Fibroblast of mammary gland (primary cell): ENCODE measurements around the gene SAPCD2.

Experiments
- DNase-seq: peaks from one replicate; pipeline ENCODE4 v3.0.0-alpha.2; 2010; ENCODE audit warnings: low read depth
- H3K4me3 ChIP-seq: 2 replicates; pipeline ENCODE4 v1.5.1; 2011; ENCODE audit warnings: low read depth, mild to moderate bottlenecking, low read length, moderate library complexity; ENCODE audit not compliant: control insufficient read depth
- CTCF ChIP-seq: conservative IDR thresholded peaks from 2 replicates; pipeline ENCODE4 v1.5.1; 2011; ENCODE audit warnings: low read depth, low read length, inconsistent platforms; ENCODE audit not compliant: control insufficient read depth, insufficient read depth

The SAPCD2 gene

DNA sequence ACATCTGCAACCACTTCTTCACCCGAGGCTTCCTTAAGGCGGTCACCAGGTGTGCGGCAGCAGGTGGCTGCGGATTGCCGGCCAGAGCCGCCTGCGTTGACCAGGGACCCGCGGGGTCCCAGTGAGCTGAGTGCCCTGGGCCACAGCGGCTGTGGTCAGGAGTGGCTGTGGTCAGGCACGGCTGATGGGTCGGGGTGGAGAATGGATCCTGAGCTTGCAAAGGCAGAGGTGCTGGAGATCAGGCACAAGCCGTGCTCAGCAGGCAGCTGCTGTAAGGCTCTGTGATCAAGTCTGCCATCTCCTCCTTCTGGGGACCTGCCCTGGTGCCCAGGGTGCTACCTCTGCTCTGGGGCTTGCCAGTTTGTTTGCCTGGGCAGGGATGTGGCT is 9.0 kb upstream of the SAPCD2 start:
- no peak for DNase-seq
- TF ChIP-seq CTCF = no peak
- no peak overlapping the region for H3K4me3 ChIP-seq

DNA sequence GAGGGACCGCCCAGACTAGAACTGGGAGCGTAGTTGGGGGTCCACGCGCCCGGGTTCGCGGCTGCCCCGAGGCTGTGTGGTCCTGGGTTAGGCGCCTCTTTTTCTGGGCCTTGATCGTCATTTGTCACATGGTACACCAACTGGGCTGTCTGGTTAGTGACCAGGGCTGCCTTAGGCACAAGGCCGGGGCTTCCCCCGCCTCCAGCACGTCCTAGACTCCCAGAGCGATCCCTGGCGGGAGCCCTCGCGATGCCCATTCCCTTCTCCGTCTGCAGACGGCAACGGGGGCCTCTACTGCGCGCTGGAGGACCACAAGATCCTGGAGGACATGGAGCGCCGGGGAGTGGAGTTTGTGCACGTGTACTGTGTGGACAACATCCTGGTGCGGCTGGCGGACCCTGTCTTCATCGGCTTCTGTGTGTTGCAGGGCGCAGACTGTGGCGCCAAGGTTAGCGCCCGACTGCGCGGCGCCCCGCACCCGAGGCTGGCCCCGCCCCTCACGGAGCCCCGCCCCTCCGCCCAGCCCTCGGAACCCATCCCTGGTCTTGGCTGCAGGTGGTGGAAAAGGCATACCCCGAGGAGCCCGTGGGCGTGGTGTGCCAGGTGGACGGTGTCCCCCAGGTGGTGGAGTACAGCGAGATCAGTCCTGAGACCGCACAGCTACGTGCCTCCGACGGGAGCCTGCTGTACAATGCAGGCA is 8.5 kb upstream of the SAPCD2 start:
- DNase-seq = no peak
- peak overlapping the region; percentile 63 for H3K4me3 ChIP-seq
- no peak for TF ChIP-seq CTCF

- DNase-seq = no peak
- peak overlapping the region; percentile 63 for H3K4me3 ChIP-seq
- no peak for TF ChIP-seq CTCF
These were observed 7.7 kb upstream of the SAPCD2 start for GRCh38 chr9:137077758-137078693.

- no peak for TF ChIP-seq CTCF
- DNase-seq = peak; percentile 52
- peak within 1 kb of the TSS; percentile 63 for H3K4me3 ChIP-seq
These were observed 6.8 kb upstream of the SAPCD2 start, which contains the start of gene UAP1L1 for GRCh38 chr9:137077010-137077747. UAP1L1 (plus strand) TSS chr9:137077517; CDS start chr9:137077533, 16 bp downstream.

- DNase-seq = no peak
- peak overlapping the region; percentile 39 for H3K4me3 ChIP-seq
- no peak for TF ChIP-seq CTCF
These were observed 6.3 kb upstream of the SAPCD2 start for GRCh38 chr9:137076636-137077009.

DNA sequence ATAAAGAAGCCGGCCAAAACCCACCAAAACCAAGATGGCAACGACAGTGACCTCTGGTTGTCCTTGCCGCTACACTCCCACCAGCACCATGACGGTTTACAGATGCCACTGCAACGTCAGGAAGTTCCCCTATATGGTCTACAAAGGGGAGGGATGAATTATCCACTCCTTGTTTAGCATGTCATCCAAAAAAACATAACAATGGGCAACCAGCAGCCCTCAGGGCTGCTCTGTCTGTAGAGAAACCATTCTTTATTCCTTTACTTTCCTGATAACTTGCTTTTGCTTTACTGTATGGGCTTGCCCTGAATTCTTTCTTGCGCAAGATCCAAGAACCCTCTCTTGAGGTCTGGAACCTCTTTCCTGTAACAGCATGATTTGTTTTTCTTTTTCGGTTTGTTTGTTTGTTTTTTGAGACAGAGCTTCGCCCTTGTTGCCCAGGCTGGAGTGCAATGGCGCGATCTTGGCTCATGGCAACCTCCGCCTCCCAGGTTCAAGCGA is 5.0 kb upstream of the SAPCD2 start:
- H3K4me3 ChIP-seq = no peak overlapping the region
- no peak for TF ChIP-seq CTCF
- no peak for DNase-seq
